Spleen (tissue), 11 donors: Measurements from ENCODE around the gene TOMM5. TPM values are rescaled to one million over a fixed set of nuclear protein-coding genes. Genes with fewer than 3 reads are reported as not detected.
A peak's percentile ranks its signal among the peaks of the same experiment; 100 is the strongest.

Source experiments
- DNase-seq: peaks from one replicate; pipeline ENCODE4 v3.0.0-alpha.2; 2020
- H3K27ac ChIP-seq, 8 donors: fragments of 200-600 bp; sonication (generic) in 7 of 8; 1 replicate in 4 of 8; 2 replicates in 4 of 8; pipeline versions ENCODE4 v1.5.0 to v1.8.0; 2016 to 2021; ENCODE audit warnings: inconsistent platforms in 4 of 8, mild to moderate bottlenecking in 4 of 8, moderate library complexity in 1 of 8
- H3K27me3 ChIP-seq, 7 donors: fragments of 200-600 bp; sonication (generic) in 6 of 7; replicated peaks in 1 of 7; 1 replicate in 4 of 7; 2 replicates in 3 of 7; pipeline versions ENCODE4 v1.5.0 to v1.8.0; 2016 to 2021; ENCODE audit warnings: inconsistent platforms in 3 of 7, mild to moderate bottlenecking in 1 of 7
- H3K36me3 ChIP-seq, 6 donors: fragments of 200-600 bp; sonication (generic) in 5 of 6; 1 replicate in 4 of 6; 2 replicates in 2 of 6; pipeline versions ENCODE4 v1.5.0 to v1.8.0; 2016 to 2021; ENCODE audit warnings: inconsistent platforms in 2 of 6
- H3K4me1 ChIP-seq, 6 donors: fragments of 200-600 bp; sonication (generic) in 5 of 6; 1 replicate in 3 of 6; 2 replicates in 3 of 6; pipeline versions ENCODE4 v1.5.0 to v1.8.0; 2016 to 2021; ENCODE audit warnings: inconsistent platforms in 3 of 6
- H3K4me3 ChIP-seq, 8 donors: fragments of 200-600 bp; sonication (generic) in 7 of 8; 1 replicate in 4 of 8; 2 replicates in 4 of 8; pipeline versions ENCODE4 v1.5.0 to v1.8.0; 2016 to 2021; ENCODE audit warnings: inconsistent platforms in 4 of 8, mild to moderate bottlenecking in 4 of 8, moderate library complexity in 2 of 8
- H3K9me3 ChIP-seq, 8 donors: fragments of 200-600 bp; sonication (generic) in 7 of 8; 1 replicate in 4 of 8; 2 replicates in 4 of 8; pipeline versions ENCODE4 v1.5.0 to v1.8.0; 2016 to 2021; ENCODE audit warnings: inconsistent platforms in 4 of 8
- POLR2A ChIP-seq, 3 donors: fragments of 450-650 bp; IDR thresholded peaks; one replicate each; pipeline ENCODE4 v1.5.1; 2017; ENCODE audit warnings: antibody characterized with exemption in 3 of 3, mild to moderate bottlenecking in 1 of 3
- POLR2AphosphoS5 ChIP-seq, 3 donors: sonication (generic); formaldehyde crosslinking; IDR thresholded peaks; one replicate each; pipeline ENCODE4 v1.5.1; 2017; ENCODE audit warnings: antibody characterized with exemption in 3 of 3
- WGBS, 5 donors: extraction: QIAGEN DNeasy Blood & Tissue Kit in 3 of 5; methylation state at CpG; one replicate each; pipeline versions ENCODE4 v1.1.5 to v1.1.7; 2013 to 2018; 5-methylcytosine and 5-hydroxymethylcytosine counted together
- intact Hi-C: fragments of 100-400 bp; cut with DNase I; formaldehyde crosslinking; loops from one replicate; pipeline ENCODE4 v1.15.0; 2023; ENCODE audit warnings: low total_unique reads
- polyA plus RNA-seq, 3 donors: library from polyadenylated mRNA; stranded (reverse); fragments of 200-250 nt; gene quantifications; one replicate each; pipeline ENCODE4 v1.2.1, GENCODE V29; 2013
- total RNA-seq, 7 donors: library from RNA; depleted of rRNA in 3 of 7; stranded (reverse); fragments of >200 nt in 3 of 7; fragmentation: NEBNext Ultra II Directional in 4 of 7; extraction: Animal tissue kit (Norgen Biotek cat#: 25700) in 4 of 7; gene quantifications; one replicate each; pipeline versions ENCODE4 v1.1.0 to v1.2.1, GENCODE V29; 2016 to 2021
- TF ChIP-seq, protein P1 (sequence below), 11 experiments: fragments of 200-600 bp in 7 of 11; fragments of 450-650 bp in 4 of 11; sonication (generic) in 4 of 11; IDR thresholded peaks in 8 of 11; conservative IDR thresholded peaks in 3 of 11; 1 replicate in 7 of 11; 2 replicates in 4 of 11; pipeline versions ENCODE4 v1.4.0 to v1.8.0; 2016 to 2021; ENCODE audit warnings: antibody characterized with exemption in 11 of 11, inconsistent platforms in 4 of 11, mild to moderate bottlenecking in 1 of 11
- donor health status: healthy with polysubstance abuse.
- donor health status: DM: no; HTN: no; CAD: no; lungs with moderate emphysema.
- donor health status: DM: no; HTN: no; CAD: no.
- donor health status: Bipolar disorder and iron deficiency.
- donor health status: healthy.
- donor health status: DM: no; HTN: no; CAD: no.
- donor health status: DM: yes; HTN: yes; CAD: no.

Gene TOMM5
- total and polyA plus RNA-seq, 10 donors: 54.1 to 155 (median 72.8) TPM

DNA sequence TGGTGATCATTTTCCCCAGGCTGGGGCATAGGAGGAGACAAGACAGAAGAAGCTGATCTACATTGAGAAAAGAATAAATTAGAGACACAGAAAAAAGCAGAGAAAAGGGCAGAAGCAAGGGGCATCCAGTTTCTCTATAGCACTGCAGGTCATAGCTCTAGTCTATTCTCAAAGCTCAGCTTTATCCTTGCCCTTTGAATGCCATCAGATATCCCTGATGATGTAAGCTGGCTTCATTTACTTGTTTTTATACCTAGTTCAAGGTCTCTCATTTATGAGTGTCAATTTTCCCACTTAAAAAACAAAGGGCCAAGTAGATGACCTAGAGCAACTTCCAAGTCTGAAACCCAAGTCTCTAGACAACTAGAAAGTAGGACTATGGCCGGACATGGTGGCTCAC, 48.9 kb downstream of the TOMM5 start:
- 80 to 89% (median 84%) methylated on average over 1 of the region's 1 CpG for WGBS, 5 donors
- DNase-seq: no peak
- Histone ChIP-seq H3K9me3 (no peaks in the 10 kb centered on the region), H3K27me3 (no peaks in the 10 kb centered on the region), H3K4me3 (no peak overlapping the region), H3K4me1 (peaks cover 0 to 26% (median 0%) of the 10 kb centered on the region in 6 donors), H3K36me3 (peaks cover 0 to 37% (median 6%) of the 10 kb centered on the region in 6 donors), H3K27ac (peak overlapping the region in 6 of 8 donors; percentile 21 to 70 (median 52))
- intact Hi-C loops: no loop called here
- TF ChIP-seq, protein P1, sequence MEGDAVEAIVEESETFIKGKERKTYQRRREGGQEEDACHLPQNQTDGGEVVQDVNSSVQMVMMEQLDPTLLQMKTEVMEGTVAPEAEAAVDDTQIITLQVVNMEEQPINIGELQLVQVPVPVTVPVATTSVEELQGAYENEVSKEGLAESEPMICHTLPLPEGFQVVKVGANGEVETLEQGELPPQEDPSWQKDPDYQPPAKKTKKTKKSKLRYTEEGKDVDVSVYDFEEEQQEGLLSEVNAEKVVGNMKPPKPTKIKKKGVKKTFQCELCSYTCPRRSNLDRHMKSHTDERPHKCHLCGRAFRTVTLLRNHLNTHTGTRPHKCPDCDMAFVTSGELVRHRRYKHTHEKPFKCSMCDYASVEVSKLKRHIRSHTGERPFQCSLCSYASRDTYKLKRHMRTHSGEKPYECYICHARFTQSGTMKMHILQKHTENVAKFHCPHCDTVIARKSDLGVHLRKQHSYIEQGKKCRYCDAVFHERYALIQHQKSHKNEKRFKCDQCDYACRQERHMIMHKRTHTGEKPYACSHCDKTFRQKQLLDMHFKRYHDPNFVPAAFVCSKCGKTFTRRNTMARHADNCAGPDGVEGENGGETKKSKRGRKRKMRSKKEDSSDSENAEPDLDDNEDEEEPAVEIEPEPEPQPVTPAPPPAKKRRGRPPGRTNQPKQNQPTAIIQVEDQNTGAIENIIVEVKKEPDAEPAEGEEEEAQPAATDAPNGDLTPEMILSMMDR (IDR thresholded peaks at IDR 0.05 in 8 of 11, conservative IDR thresholded peaks at IDR 0.05 in 3 of 11): no peak
- TF ChIP-seq POLR2AphosphoS5 (IDR thresholded peaks at IDR 0.05) (no peak), POLR2A (IDR thresholded peaks at IDR 0.05) (no peak)

DNA sequence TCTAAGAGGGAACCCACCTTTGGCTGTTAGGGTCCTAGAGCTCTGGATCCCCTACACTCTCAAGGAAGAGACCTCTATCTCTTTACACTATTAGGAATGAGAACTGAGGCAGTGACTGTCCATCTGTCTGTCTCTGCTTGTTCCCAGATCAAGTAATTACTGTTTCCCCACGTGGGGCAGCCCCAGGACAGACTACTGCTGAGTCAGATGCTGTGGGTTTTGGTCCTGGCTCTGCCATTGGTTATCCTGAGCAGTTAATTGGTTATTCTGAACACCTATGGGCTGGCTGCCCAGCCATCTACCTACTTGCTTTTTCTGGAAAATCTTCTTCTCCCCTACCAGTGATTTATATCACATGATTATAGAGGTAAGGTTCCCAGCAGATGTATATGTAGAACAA, 49.5 kb downstream of the TOMM5 start:
- DNase-seq: no peak
- intact Hi-C loops: no loop called here
- TF ChIP-seq POLR2AphosphoS5 (IDR thresholded peaks at IDR 0.05) (no peak), POLR2A (IDR thresholded peaks at IDR 0.05) (no peak)
- TF ChIP-seq, protein P1 (IDR thresholded peaks at IDR 0.05 in 8 of 11, conservative IDR thresholded peaks at IDR 0.05 in 3 of 11): no peak
- peak overlapping the region in 5 of 8 donors; percentile 23 to 70 (median 62) for H3K27ac ChIP-seq
- no peaks in the 10 kb centered on the region for H3K9me3 ChIP-seq
- 42 to 65% (median 60%) methylated on average over 1 of the region's 1 CpG for WGBS, 5 donors
- peaks cover 0 to 26% (median 0%) of the 10 kb centered on the region in 6 donors for H3K4me1 ChIP-seq
- H3K4me3 ChIP-seq: no peak overlapping the region
- H3K36me3 ChIP-seq: peaks cover 0 to 43% (median 9%) of the 10 kb centered on the region in 6 donors
- no peaks in the 10 kb centered on the region for H3K27me3 ChIP-seq

DNA sequence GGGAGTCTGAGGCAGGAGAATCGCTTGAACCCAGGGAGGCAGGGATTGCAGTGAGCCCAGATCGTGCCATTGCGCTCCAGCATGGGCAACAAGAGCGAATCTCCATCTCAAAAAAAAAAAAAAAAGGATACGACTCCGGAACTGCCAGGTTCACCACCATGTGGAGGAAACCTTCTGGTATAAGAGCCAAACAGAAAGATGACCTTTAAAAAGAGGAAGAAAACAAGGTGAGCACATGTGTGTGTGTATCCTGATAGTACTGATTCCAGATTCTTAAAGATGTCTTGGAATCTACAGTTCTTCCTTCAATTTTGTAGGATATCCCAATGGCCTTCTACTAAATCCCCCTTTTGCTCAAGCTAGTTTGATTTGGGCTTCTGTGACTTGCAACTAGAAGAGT, 49.9 kb downstream of the TOMM5 start:
- Histone ChIP-seq H3K4me3 (no peak overlapping the region), H3K4me1 (peaks cover 0 to 26% (median 0%) of the 10 kb centered on the region in 6 donors), H3K9me3 (no peaks in the 10 kb centered on the region), H3K36me3 (peaks cover 2 to 43% (median 11%) of the 10 kb centered on the region in 6 donors), H3K27ac (peak overlapping the region in 3 of 8 donors; percentile 41 to 63 (median 62)), H3K27me3 (no peaks in the 10 kb centered on the region)
- intact Hi-C loops: no loop called here
- DNase-seq: no peak
- TF ChIP-seq POLR2AphosphoS5 (IDR thresholded peaks at IDR 0.05) (no peak), POLR2A (IDR thresholded peaks at IDR 0.05) (no peak)
- TF ChIP-seq, protein P1 (IDR thresholded peaks at IDR 0.05 in 8 of 11, conservative IDR thresholded peaks at IDR 0.05 in 3 of 11): no peak
- 90 to 93% (median 92%) methylated on average over 6 of the region's 6 CpGs for WGBS, 5 donors

DNA sequence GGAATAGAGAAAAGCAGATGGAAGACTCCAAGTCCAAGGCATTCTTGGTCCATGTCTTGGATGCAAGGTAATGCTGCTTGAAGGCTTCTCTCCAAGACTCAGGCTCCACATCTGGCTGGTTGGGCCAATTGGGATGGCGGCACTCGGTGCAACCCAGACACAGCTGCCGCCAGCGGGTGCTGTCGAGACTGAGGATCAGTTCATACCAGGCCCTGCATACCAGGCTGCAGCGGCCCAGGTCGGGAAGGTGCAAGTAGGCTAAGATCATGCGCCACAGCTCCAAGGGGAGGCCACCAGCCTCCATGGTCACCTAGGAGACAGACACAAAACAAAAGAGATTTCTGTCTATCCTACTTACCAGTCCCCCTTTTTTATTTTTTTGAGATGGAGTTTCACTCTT, 50.9 kb downstream of the TOMM5 start:
- 96 to 99% (median 98%) methylated on average over 8 of the region's 8 CpGs for WGBS, 5 donors
- TF ChIP-seq POLR2AphosphoS5 (IDR thresholded peaks at IDR 0.05): no peak
- TF ChIP-seq, protein P1 (IDR thresholded peaks at IDR 0.05 in 8 of 11, conservative IDR thresholded peaks at IDR 0.05 in 3 of 11): no peak
- TF ChIP-seq POLR2A (IDR thresholded peaks at IDR 0.05): no peak
- peak overlapping the region in 7 of 8 donors; percentile 7 to 63 (median 43) for H3K27ac ChIP-seq
- intact Hi-C loops: no loop called here
- DNase-seq: no peak
- no peaks in the 10 kb centered on the region for H3K9me3 ChIP-seq
- H3K4me1 ChIP-seq: peaks cover 0 to 26% (median 0%) of the 10 kb centered on the region in 6 donors
- peaks cover 3 to 53% (median 19%) of the 10 kb centered on the region in 6 donors for H3K36me3 ChIP-seq
- no peak overlapping the region for H3K4me3 ChIP-seq
- H3K27me3 ChIP-seq: no peaks in the 10 kb centered on the region
